ENCODE data around the gene ERG. TPM values are rescaled to one million over a fixed set of nuclear protein-coding genes. Genes with fewer than 3 reads are reported as not detected.

Gene ERG
- polyA plus RNA-seq, 1 of the 3 experiments (the other 2 are of a cell fraction), result not detected

- H3K4me2 ChIP-seq, result peak overlapping the region; percentile 8
Observed at GRCh38 chr21:38352536-38353219, 145.6 kb downstream of the ERG start.

GRCh38 chr21:38351961-38352521, 146.2 kb downstream of the ERG start:
- ChIA-PET POLR2A (no interaction called here), CTCF (interaction anchor here (0.6 to 3.3 kb wide), 12 partner anchors 9 to 677 kb away, joined by 3 to 37 read pairs (median 4); no protein-coding TSS in a partner anchor)
- Histone ChIP-seq H3K4me1 (ENCODE audit: control insufficient read depth in 1 of 2, insufficient read depth in 2 of 2, low read depth in 1 of 2, low read length in 1 of 2) (no peaks in the 10 kb centered on the region; a peak in 1 of 4 replicates), H3K9me2 (no peaks in the 10 kb centered on the region), H4K20me1 (ENCODE audit: insufficient read depth) (no peaks in the 10 kb centered on the region), H3K4me3 (ENCODE audit: low read depth in 2 of 2, low read length in 1 of 2) (no peak overlapping the region), H3F3A (replicated peaks; ENCODE audit: insufficient read depth) (no peaks in the 10 kb centered on the region), H3K4me2 (peak overlapping the region; percentile 8), H3K36me3 (replicated peaks in 1 of 2; ENCODE audit: control insufficient read depth in 1 of 2, insufficient read depth in 2 of 2, low read length in 1 of 2) (no peaks in the 10 kb centered on the region), H3K27me3 (ENCODE audit: insufficient read depth) (no peaks in the 10 kb centered on the region), H3K79me2 (ENCODE audit: insufficient read depth) (no peaks in the 10 kb centered on the region), H3K9me3 (no peaks in the 10 kb centered on the region), H3K9ac (no peak overlapping the region; the same call in 1 of the 2 replicates), H2AFZ (ENCODE audit: low read depth) (peak overlapping the region; percentile 32; the same call in 1 of the 2 replicates), H3K27ac (ENCODE audit: low read depth in 2 of 2, low read length in 1 of 2) (peak overlapping the region in 1 of 2 experiments; percentile 46; a peak in 2 of 4 replicates)
- 50% methylated on average over 10 of the region's 10 CpGs for WGBS (ENCODE audit: low lambda C conversion rate)
- no peak for DNase-seq
- no peak for TF ChIP-seq FOXJ3 (CRISPR knock-in tag; IDR thresholded peaks at IDR 0.05)
- TF ChIP-seq SIN3A (IDR thresholded peaks at IDR 0.05; ENCODE audit: borderline replicate concordance, low read depth, low read length), result no peak
- TF ChIP-seq FOXM1 (IDR thresholded peaks at IDR 0.05; ENCODE audit: low read depth), result no peak
- no peak for TF ChIP-seq RAD21 (IDR thresholded peaks at IDR 0.05; ENCODE audit: low read length)
- TF ChIP-seq GATA2 (CRISPR knock-in tag; IDR thresholded peaks at IDR 0.05), result no peak
- TF ChIP-seq JUND (IDR thresholded peaks at IDR 0.05), result peak; percentile 68
- peak; percentile 30; the same call in 1 of the 2 replicates for TF ChIP-seq MAX (IDR thresholded peaks at IDR 0.05; ENCODE audit: low read depth)
- peak; percentile 75 for TF ChIP-seq FOSL2 (IDR thresholded peaks at IDR 0.05; ENCODE audit: borderline replicate concordance, low read depth)
- TF ChIP-seq RFX5 (IDR thresholded peaks at IDR 0.05; ENCODE audit: low read length), result no peak
- TF ChIP-seq PBX3 (IDR thresholded peaks at IDR 0.05), result peak; percentile 43; the same call in 1 of the 2 replicates
- peak; percentile 31; the same call in 1 of the 2 replicates for TF ChIP-seq TEAD4 (IDR thresholded peaks at IDR 0.05; ENCODE audit: borderline replicate concordance, insufficient read depth)
- TF ChIP-seq IRF3 (IDR thresholded peaks at IDR 0.05; ENCODE audit: low read depth, low read length), result no peak
- TF ChIP-seq CTCF (IDR thresholded peaks at IDR 0.05), result no peak

More at GRCh38 chr21:38352536-38353219, 145.6 kb downstream of the ERG start:
- H3K9ac ChIP-seq, result no peak overlapping the region
- peak overlapping the region in 1 of 2 experiments; percentile 46; a peak in 2 of 4 replicates for H3K27ac ChIP-seq (ENCODE audit: low read depth in 2 of 2, low read length in 1 of 2)
- peak; percentile 35 for DNase-seq
- H3K9me2 ChIP-seq, result no peaks in the 10 kb centered on the region
- H3K4me1 ChIP-seq (ENCODE audit: control insufficient read depth in 1 of 2, insufficient read depth in 2 of 2, low read depth in 1 of 2, low read length in 1 of 2), result no peaks in the 10 kb centered on the region; a peak in 1 of 4 replicates
- H3K4me3 ChIP-seq (ENCODE audit: low read depth in 2 of 2, low read length in 1 of 2), result peak overlapping the region in 1 of 2 experiments; percentile 14; a peak in 1 of 4 replicates
- WGBS (ENCODE audit: low lambda C conversion rate), result 49% methylated on average over 6 of the region's 6 CpGs
- POLR2A ChIA-PET, result no interaction called here
- H4K20me1 ChIP-seq (ENCODE audit: insufficient read depth), result no peaks in the 10 kb centered on the region
- no peak for TF ChIP-seq MXI1 (IDR thresholded peaks at IDR 0.05; ENCODE audit: low read depth, low read length)
- TF ChIP-seq RXRA (IDR thresholded peaks at IDR 0.05; ENCODE audit: borderline replicate concordance, low read depth), result no peak
- TF ChIP-seq RAD21 (IDR thresholded peaks at IDR 0.05; ENCODE audit: low read length), result peak; percentile 69
- peak; percentile 76 for TF ChIP-seq SMC3 (IDR thresholded peaks at IDR 0.05; ENCODE audit: low read depth, low read length)
- TF ChIP-seq SIN3A (IDR thresholded peaks at IDR 0.05; ENCODE audit: borderline replicate concordance, low read depth, low read length), result no peak
- no peak for TF ChIP-seq JUND (IDR thresholded peaks at IDR 0.05)
- TF ChIP-seq CTCF (IDR thresholded peaks at IDR 0.05), result peak; percentile 89
- H3F3A ChIP-seq (replicated peaks; ENCODE audit: insufficient read depth), result no peaks in the 10 kb centered on the region
- no peaks in the 10 kb centered on the region for H3K27me3 ChIP-seq (ENCODE audit: insufficient read depth)
- H2AFZ ChIP-seq (ENCODE audit: low read depth), result peak overlapping the region; percentile 32; the same call in 1 of the 2 replicates
- no peaks in the 10 kb centered on the region for H3K36me3 ChIP-seq (replicated peaks in 1 of 2; ENCODE audit: control insufficient read depth in 1 of 2, insufficient read depth in 2 of 2, low read length in 1 of 2)
- no peaks in the 10 kb centered on the region for H3K79me2 ChIP-seq (ENCODE audit: insufficient read depth)
- no peaks in the 10 kb centered on the region for H3K9me3 ChIP-seq
- CTCF ChIA-PET, result interaction anchor here (0.6 to 3.3 kb wide), 13 partner anchors 9 to 678 kb away, joined by 3 to 37 read pairs (median 4); no protein-coding TSS in a partner anchor
